Uterus (tissue), 2 donors: ENCODE results near the gene SNRK.

Experiments used
- CTCF ChIP-seq, 4 experiments: fragments of 200-600 bp in 2 of 4; fragments of 450-650 bp in 2 of 4; sonication (generic) in 2 of 4; IDR thresholded peaks; one replicate each; pipeline ENCODE4 v1.5.1; 2016 to 2019; ENCODE audit warnings: antibody characterized with exemption in 4 of 4, mild to moderate bottlenecking in 2 of 4, moderate library complexity in 1 of 4
- POLR2A ChIP-seq, 2 donors: fragments of 450-650 bp; IDR thresholded peaks; one replicate each; pipeline ENCODE4 v1.6.1; 2016; ENCODE audit warnings: antibody characterized with exemption in 2 of 2, mild to moderate bottlenecking in 1 of 2, moderate library complexity in 1 of 2

DNA sequence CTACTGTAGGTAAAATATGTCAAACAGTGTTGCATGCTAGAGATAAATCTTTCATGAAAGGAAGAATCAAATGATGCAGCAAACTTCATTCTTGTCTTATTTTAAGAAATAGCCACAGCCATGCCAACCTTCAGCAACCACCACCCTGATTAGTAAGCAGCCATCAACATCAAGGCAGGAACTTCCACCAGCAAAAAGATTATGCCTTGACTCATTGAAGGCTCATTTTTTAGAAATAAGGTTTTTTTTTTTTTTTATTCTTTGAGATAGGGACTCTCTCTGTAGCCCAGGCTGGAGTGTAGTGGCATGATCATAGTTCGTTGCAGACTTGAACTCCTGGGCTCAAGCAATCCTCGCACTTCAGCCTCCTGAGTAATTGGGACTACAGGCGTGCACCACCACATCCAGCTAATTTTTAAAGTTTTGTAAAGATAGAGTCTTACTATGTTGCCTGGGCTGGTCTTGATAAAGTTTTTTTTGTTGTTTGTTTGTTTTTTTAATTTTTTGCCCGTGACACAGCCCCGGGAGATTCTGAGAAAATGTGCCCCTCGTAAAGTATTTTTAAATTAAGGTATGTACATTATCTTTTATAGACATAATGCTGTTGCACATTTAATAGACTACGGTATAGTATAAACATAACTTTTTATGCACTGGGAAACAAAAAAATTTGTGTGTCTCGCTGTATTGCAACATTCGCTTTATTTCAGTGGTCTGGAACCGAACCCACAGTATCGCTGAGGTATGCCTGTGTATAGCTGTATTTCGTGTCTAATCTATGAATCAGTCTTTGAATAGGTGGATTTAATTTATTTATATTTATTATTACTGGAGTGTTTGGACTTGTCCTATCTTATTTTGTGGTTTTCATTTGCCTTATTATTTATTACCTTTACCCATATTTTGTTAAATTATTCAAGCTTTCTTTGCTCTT, 23.3 kb downstream of the SNRK start:
- TF ChIP-seq CTCF (IDR thresholded peaks at IDR 0.05) (no peak), POLR2A (IDR thresholded peaks at IDR 0.05) (no peak)
